Activated T-cell treated with anti-CD3 and anti-CD28 coated beads for 24 hours (primary cell): Measurements from ENCODE around the gene CPT2.

Experiments used
- DNase-seq: peaks from one replicate; pipeline ENCODE4 v3.0.0-alpha.2; 2020; ENCODE audit warnings: low read depth

Gene CPT2

DNA sequence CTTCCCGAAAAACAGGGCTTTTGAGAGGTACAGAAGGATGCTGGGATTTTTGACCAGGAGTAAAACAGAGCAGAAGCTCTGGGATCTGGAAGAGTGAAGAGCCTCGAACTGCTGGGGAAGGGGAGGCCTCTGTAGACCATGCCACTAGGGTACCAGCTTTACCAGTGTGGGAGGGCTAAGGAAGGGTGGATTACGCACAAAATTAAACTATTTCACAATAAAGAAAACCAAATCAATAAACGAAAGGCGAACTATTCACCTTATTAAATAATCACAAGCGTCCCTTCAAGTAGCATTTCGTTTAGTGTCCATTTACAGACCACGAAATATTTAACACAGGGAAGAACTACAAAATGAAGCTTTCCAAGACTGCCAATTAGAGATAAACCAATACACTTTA is 23.1 kb downstream of the CPT2 start:
- DNase-seq = no peak

DNA sequence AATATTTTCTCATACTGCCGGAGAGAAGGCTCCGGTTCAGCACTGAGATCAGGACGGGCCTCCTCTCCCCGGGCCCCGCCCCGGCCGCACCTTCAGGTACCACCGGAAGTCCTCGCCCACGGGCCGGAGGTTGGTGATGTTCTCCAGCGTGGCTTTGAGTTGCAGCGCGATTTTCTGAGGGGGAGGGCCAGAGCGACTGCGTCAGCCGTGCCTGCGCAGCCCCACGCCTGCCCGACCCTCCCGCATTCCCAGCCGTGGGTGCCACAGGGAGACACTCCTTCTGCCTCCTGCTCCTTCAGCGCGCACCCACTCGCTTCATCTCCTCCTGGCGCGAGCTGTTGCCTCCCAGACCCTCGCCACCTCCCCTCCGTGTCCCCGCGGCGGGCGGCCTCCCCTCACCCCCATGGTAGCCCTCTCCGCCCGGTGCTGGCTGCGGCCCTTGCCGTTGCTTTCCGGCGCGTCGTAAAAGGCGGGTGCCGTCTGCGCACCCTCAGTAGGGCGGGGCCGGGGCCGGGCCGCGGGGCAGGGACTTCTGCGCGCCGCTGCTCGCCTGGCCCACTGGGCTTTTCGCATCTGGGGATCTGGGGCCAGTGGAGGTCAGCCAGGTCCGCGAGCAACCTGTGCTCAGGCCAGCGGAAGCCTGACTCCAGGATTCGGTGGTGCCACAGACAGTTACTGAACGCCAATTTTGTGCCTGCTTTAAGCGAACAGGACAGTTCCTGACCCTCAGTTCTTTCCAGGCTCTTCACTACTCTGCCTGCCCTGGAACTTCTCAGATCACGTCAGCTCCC is 23.7 kb downstream of the CPT2 start, which contains the start of gene CZIB:
TSS of gene CZIB (minus strand) at position 464 of the 791 bp plus-strand sequence. CDS start at position 405, 59 bp downstream.
- DNase-seq = peak; percentile 93

DNA sequence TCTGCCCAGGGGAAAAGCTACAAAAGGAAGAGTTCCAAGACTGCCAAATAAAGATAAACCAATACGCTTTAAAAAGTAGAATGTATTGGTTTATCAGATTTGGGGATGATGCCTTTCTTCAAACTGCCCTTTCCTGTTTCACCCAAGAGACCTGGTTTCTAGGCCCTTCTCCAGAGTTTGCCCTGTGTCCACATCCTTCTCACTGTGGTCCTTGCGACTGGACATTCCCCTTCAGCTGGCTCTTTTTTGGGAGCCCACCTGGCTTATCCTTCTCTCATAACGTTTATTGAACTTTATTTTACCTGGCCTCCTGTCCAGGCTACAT is 24.3 kb downstream of the CPT2 start:
- no peak for DNase-seq

DNA sequence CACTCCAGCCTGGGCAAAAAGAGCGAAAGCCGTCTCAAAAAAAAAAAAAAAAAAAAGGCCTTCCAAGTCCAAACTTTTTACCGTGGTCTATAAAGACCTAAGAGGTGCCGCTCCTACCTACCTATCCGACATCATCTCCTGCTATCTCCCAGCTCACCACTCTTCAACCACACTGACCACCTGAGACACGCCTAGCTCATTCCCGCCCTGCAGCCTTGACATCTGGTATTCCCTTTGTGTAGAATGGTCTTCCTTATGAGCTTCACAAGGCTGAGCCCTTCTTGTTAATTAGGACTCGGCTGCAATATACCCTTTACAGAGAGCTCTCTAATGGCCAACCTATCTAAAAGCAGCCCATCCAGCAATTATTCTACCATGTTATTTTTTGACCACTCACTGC is 41.0 kb downstream of the CPT2 start:
- DNase-seq = no peak

DNA sequence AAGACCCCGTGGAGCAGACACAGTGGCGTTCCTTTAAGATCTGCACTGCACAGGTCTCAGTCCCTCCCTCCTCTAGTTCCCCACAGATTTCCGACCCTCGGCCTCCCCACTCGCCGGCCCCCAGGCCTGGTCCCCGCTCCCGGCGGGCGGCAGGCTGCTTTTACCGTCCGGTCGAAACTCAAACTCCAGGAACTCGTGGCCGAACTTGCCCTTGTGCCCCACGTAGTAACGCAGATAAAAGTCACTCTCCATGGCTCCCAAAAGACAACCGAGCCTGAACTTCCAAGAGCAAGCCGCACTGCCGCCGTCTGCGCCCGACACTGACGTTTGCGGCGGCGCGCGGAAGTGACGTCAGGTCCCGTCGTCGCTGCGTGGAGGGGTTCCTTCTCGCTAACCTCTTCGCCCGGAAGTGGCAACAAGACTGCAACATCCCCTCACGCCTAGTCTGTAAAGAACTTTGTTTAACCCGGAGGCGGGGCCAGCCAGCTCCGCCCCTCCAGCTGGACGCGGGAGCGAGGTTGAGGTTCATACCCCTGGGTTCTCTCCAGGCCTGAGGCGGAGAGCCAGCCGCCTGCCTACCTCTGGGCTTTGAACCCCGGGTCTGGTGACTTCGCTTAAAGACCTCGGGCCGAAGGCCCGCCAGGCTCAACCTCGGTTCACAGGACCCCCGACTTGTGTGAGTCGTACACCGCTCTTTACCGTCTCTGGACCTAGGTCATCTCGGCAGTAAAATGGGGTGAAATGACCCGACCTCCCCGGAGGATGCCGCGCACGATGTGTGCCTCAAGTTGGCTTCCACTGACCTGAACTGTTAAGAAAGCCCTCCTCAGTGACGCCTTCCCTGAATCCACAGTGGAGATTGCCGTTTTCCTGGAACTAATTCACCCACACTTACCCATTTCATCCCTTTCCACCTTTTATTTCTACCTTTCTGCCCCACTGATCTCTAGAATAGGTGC is 41.9 kb downstream of the CPT2 start, which contains the start of gene MAGOH:
TSS of gene MAGOH (minus strand) at position 322 of the 959 bp plus-strand sequence. CDS start at position 252, 70 bp downstream.
- peak; percentile 92 for DNase-seq

DNA sequence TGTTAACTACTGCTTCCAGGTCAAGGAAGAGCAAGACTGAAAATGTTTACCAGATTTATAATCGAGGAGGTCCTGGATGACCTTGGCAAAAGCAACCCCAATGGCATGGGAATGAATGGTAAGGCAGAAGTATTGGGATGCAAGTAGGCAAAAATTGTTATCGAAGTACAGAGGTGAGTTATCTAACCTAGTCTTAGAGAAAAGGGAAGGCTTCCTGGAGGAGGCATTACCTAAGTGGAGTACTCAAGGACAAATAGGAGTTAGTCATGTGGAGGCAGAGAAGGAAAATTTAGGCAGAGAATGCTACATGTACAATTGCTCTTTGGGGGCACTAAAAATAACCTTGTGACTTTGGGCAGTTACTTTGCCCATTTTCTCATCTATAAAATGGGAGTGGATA is 45.2 kb downstream of the CPT2 start:
- DNase-seq = no peak

DNA sequence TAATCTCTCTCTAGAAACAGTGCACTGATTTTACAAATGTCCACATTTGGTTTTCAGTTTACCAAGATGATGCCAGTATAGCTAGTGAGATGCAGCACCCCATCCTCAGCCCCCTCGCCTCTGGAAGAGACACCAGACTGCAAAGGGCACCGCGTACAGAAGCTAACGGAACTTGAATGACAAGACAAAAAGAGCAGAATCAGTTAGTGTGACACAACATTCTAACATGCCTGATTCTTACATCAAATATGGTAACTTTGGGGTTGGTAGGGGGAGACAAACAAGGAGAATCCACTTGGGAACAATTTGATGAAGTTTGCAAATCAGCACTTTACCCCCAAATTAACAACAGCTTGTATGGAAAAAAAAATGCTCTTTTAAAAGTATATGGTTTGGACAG is 45.8 kb downstream of the CPT2 start:
- DNase-seq = no peak

DNA sequence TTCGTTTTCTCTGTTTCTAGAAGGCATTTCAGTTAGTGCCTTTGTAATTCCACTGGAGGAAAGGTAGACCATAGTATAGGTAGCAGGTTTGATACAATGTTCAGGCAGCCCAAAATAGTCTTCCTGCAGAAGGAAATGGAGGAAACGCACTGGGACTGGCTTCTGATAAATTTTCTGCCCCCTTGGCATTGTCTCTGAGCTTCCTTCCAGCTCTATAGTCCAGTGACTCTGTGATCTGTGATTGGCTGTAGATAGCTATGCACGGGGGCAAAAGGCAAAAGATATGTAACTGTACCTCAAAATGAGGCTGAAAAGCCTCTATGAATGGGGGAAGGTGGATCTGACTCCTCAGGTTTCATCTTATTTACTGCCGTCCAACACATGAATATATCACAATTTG is 47.5 kb downstream of the CPT2 start:
- DNase-seq = no peak

DNA sequence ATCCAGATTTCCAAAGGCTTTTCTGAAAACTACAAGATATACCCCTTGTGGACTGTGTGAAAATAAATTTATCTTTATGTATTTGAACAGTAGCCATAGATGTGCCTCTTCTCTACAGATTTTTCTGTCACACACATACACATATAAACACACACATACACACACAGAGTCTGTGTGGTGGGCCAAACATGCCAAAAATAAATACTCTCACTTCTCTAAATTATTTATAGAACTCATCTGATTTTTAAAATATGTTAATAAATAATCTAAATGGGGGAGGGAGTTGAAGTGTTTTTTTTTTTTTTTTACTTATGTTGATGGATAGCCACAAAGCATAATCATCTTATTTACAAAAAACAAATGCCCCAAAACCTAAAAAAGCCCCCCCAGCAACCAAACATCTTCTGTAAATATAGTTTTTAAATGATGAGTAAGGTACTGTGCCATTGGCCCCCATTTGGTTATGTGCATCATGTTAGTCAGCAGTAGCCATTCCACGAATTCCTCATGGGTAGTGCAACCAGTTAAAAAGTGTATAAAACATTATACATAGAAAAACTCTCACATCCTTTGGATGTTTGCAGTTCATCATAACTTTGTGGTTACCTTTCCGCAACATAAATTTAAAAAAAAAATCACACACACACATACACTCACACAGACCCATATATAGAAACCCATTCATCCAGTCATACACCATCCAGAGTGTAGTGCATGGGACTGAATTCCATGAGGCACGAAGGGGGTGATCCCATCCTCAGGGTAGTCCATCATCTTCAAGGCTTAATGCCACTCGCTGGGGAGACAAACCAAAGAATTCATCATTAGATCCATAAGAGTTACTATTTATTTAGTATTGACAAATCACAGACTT is 49.9 kb downstream of the CPT2 start:
- DNase-seq = no peak

DNA sequence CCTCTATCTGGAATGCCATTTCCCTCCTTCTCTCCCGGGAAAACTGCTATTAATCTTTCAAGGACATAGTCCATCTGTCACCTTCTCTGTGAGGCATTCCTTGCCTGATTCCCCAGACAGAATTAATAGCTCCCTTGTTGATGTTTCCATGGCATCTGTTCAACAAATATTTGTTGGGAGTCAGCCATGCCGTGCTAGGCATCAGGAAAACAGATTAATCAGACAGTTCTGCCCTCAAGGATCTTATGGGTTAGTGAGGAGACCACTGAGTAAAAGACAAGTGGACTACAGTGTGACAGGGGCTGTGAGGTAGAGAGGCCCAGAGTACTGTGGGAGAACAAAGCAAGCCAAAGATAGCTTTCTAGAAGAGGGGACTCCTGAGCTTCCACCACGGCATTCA is 53.1 kb downstream of the CPT2 start:
- DNase-seq = no peak

DNA sequence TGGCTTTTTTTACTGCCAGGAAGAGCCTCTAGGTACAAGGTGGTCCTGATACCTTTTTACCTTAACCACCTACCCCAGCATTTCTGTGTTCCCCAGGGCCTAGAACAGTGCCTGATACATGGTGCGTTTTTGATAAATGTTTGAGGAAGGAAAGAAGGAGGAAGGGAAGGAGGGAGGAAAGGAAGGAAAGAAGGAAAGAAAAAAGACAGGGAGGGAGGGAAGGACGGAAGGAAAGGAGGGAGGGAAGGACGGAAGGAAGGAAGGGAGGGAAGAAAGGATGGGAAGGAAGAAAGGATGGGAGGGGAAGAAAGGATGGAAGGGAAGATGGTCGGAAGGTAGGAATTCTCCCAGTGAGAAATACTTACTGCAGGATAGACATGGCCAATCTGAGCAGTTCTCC is 53.7 kb downstream of the CPT2 start:
- no peak for DNase-seq

DNA sequence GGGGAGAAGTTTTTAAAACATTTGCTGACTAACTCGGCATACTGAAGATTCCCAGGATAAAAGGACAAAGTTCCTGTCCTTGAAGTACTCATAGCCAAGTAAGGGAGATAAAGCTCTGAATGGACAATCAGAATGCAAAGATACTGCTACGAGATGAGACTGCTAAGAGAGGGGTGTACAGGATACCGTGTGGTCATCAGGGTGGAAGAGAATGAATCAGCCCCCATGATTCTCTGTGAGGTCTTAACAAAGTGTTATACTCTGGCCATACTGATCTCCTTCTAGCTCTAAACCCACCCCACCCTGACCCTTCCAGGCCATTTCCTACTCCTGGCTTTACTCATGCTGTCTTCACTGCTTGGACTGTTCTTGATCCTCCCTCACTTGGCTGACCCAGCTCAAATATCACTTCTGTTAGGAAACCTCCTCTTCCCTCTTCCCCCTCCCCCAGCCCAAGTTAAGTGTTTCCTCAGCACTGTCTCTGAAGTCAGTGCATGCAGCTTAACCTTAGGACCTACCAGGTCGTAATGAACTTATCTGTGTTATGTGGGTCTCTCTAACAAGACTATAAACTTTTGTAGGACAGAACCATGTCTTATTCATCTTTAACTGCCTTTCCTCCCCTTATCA is 57.5 kb downstream of the CPT2 start:
- no peak for DNase-seq

DNA sequence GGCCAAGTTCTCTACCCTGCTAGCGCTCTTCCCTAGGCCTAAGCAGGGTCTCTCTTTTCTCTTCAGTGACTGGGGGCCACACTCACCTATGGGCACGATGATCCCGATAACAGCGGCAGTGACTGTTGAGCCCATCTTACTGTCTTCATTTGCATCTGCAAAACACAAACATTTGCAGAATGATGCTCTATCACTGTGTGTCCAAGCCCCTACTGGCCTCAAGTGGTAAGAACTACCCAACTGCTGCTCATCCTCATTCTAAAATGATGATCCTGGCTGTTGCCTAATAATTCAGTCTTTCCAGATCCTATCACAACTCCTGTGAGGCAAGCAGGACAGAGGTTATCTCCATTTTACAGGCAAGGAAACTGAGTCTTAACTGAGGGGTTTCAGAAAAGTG is 58.4 kb downstream of the CPT2 start:
- DNase-seq = no peak

DNA sequence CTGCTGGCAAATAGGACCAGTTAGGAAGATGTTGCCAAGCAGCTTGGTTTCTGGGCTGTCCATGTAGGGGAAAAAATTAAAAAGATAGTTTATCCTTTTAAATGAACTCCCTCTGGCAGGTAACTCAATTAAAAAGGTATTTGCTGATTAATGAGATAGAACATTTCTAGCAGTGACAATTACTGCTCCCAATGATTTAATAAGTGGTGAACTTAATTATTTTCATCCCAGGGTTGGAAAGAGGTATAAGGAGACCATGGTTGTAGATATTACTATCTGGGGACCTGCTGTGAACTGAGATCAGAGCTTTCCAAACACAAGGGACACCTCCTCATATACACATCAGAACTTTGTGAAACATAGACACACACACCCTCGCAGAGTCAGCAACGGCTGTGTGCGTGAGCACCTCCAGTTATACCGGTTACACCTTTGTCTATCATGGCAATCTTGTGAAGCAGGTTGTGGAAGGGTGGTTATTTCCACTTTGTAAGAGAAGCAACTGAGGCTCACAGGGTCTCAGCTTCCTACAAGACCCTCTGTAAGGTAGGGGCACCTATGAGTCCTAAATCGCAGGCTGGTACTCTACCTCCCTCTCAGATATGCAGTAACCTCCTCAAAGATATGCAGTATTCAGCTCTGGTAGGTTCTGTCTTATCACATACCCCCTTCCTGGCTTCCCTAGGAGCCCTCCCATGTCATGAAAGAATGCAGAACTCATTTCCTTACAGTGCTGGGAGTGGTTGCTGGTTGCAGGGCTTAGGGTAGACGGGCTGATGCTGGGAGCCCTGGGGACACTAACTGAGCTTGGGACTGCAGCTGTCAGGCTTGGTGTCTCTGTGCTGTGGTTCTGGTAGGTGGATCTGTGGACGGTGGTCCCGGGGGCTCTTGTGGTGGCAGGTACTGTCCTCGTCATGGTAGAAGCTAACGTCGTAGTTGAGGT is 60.2 kb downstream of the CPT2 start:
- DNase-seq = no peak

DNA sequence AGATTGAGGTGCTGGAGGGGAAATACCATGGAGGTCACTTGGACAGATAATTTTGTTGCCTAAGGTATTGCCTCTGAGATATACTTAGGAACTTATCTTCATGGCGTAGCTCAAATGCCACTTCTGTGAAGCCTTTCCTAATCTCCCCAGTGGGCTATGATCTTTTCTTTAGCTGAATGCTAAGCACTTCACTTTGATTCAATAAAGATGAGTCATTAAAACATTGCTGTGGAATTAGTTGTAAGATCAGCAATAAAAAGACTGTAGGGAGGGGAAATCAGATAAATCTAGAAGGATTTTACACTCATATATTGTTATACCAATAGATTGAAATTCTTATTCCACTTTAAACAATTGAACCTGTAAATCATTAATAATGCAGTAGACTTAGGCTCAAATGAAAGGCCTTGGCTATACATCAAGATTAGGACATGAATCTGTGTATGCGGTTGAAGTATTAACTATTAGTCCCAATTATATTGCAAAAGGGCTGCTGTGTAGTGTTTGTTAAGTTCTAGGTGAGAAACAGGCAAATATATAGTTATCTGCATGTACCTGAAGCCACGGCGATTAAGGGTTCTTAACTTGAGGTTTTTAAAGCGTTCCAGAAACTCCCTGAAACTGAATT is 60.9 kb downstream of the CPT2 start:
- no peak for DNase-seq

DNA sequence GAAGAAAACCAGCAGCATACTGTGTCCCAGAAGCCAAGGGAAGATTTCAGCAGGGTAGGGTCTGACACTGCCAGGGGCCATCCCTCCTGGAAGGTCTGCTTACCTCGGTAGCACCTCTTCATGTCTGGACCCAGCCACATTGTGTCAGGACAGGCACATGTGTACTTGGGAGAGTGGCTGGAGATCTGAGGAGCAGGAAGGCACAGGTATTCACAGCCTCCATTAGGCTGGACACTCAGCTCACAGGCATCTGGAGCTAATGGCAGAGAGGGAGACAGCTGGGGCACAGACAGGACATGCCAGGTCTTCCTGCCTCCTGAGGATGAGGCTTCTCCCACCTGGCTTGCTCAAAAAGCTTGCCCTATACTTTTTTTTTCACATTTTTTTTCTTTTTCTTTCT is 61.6 kb downstream of the CPT2 start:
- DNase-seq = no peak

DNA sequence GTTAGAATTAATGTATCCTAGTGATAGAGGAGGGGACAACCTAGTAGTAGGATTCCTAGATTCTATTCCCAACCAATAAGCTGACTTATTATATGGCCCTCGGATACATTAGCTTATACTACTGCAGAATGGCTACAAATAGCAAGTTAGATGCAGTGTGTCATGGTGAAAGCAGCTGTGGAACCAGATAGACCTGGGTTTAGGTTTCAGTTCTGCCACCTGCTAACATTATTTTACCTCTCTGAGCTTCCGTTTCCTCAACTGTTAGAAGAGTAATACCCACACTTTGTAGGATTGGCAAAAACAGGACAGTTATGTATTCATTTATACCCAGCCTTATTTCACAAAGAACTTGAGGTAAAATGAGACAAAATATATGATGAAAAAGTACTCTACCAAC is 63.3 kb downstream of the CPT2 start:
- no peak for DNase-seq

DNA sequence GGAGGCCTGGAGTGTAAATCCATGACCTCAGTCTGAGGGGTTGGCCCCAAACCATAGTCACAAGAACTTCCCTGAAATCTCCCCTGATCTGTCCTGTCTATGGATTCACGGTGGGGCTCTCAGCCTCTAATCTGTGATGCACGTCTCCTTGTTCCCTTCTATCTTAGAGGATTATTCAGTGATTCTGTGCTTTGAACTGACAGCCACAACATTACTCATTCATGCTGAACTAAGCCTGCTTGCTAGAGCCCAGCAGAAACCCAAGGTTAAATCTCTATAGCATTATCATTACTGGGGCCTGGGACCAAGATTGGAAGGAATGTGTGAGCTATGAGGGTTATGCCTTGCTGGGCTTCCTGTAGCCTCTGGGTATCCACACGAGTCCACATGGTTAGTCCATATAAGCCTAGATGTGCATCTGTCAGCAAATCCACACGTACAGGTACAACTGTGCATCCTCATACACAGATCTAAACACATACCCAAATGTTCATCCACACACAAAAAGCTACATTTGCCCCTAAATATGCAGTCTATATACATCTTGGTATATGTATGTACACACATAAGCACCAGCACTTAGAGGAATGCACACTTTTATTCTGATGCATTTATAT is 64.1 kb downstream of the CPT2 start:
- no peak for DNase-seq

DNA sequence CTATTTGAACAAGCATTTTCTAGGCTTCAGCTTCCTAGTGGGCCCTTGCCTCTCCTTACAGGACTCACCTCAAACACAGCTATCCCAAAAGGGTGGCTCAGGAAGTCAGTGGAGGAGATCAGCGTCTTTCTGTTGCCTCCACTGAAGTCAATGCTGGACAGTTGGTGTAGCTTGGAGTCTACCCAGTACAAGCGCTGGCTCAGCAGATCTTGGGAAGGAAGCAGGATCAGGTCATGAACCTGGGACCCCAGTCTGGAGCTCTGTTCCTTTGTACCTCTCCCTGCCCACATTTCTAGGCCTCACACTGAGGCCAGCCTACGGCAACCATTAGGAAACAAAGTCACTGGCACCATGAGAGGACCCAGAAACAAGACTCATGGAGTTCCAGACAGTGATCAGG is 65.4 kb downstream of the CPT2 start:
- DNase-seq = no peak
